Activated CD4-positive, alpha-beta T cell treated with anti-CD3 and anti-CD28 coated beads for 4 hours (primary cell): ENCODE data around the gene RBM47.
"Not testable (repeated sequence)": the region's sequence is repeated elsewhere in the genome, so short reads cannot be mapped to it uniquely, and the experiment has no call there.

Source experiments
- DNase-seq, 2 donors: peaks; one replicate each; pipeline ENCODE4 v3.0.0-alpha.2; 2020

RBM47 gene

DNA sequence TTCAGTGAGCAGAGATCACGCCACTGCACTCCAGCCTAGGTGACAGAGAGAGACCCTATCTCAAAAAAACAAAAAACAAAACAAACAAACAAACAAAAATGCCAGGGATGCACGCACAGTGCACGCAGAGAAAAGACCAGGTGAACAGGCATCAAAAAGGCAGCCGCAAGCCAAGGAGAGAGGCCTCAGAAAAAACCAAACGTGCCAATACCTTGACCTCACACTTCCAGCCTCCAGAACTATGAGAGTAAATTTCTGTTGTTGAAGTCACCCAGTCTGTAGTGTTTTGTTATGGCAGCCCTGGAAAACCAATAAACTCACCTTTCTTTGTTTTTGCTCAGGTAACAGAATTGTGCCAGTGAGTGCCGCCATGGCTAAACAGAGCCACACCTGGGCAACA lies 228.6 kb downstream of the RBM47 start:
- no peak for DNase-seq

GRCh38 chr4:40399578-40399977 lies 230.1 kb downstream of the RBM47 start:
- DNase-seq, result no peak

GRCh38 chr4:40395908-40396793 lies 233.5 kb downstream of the RBM47 start:
- DNase-seq, result no peak

DNA sequence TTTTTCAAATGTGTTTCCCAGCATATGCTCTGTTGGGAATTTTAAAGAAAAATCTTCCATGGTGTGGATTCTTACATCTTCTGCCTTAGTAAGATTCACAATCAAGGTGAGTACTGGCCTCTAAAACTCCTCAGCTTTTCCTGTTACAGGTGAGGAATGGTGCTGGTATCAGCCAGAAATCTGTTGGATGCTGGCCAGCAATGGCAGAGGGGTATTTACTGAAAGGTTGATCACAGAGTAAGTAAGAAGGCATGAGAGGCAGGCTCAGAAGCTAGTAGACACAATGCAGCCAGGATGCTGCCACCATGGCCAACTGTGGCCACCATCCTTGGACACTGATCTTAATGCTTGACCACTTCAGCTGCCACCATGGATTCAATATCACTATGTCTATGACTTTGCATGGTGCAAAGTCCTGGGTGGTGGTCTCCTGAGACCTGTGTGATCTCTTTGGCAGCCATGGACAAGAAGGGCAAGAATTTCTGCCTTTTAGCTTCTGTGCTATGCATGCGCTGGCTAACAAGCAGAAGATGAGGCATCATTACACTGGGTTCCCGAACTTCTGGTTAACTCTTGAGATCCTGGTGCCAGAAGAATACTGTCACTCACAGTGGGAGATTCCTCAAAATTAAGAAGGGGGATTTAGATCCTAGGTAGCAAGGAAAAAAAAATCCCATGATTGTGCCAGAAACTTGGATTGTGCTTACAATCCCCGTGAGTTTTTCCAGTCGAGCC lies 234.3 kb downstream of the RBM47 start:
- no peak for DNase-seq

DNA sequence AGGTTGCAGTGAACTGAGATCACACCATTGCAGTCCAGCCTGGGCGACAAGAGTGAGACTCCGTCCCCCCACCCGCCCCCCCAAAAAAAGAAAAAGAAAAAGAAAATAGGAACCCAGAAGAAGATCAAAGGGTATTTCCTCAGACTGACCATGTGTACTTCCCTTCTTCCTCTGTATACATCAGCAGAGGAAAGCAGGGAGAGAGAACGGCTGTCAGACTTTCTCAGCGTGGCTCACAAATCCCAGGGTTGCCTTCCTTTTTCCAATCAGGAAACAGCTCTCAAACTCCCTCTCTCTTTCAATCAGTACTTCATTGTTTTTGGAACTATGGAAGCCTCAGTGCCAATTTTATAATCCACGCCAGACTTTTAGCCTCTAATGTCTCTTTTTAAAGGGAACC lies 235.4 kb downstream of the RBM47 start:
- no peak for DNase-seq

- not testable (repeated sequence) for DNase-seq
Observed at GRCh38 chr4:40392241-40392640, 237.4 kb downstream of the RBM47 start.

DNA sequence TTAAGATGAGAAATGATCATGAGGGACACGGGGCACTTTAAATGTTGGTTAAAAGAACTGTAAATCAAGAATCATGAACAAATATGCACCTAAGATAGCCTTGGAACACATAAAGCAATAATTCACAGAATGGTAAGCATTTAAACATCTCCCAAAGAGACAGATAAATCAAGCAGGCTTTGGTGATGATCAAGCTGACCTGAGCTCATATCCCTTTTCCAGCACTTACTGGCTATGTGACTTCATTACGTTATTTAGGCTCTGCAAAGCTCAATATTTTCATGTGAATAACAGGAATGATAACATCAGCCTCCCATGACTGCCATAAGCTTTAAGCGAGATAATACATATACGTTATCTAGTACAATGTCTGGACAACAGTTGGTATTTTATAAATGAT lies 239.7 kb downstream of the RBM47 start:
- no peak for DNase-seq

DNA sequence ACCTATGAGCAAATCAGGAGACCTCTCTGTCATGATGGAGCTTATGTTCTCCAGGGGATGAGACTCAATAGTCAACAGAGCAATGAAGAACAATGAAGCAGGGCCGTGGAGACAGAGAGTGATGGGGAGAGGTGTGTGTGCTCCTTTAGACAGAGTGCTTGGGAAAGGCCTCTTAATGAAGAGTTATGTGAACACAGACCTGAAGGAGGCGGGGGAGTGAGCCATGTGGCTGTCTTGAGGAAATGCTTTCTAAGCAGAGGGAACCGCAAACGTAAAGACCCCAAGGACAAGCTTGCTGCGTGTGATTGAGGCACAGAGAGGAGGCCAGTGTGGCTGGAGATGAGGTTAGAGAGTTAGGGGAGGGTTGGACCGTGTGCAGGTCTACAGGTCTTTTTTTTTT lies 241.4 kb downstream of the RBM47 start:
- DNase-seq, result no peak

DNA sequence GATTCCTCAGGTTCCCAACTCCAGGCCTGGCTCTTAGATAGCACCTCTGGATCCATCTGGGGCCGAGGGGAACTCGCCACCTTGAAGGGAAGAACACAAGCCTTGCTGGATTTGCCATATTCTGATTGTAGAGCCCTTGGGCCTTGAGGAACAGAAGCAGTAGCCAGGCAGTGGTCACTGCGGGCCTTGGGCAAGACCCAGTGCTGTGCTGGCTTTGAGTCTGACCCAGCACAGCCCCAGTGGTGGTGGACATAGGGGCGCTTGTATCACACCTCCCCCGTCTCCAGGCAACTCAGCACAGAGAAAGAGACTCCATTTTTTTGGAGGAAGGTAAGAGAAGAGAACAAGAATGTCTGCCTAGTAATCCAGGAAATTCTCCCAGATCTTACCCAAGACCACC lies 249.0 kb downstream of the RBM47 start:
- DNase-seq, result no peak

- DNase-seq, result no peak
Observed at GRCh38 chr4:40379248-40379647, 250.4 kb downstream of the RBM47 start.

GRCh38 chr4:40378619-40379018 lies 251.0 kb downstream of the RBM47 start:
- DNase-seq, result no peak

GRCh38 chr4:40377512-40378365 lies 251.9 kb downstream of the RBM47 start:
- no peak for DNase-seq

DNA sequence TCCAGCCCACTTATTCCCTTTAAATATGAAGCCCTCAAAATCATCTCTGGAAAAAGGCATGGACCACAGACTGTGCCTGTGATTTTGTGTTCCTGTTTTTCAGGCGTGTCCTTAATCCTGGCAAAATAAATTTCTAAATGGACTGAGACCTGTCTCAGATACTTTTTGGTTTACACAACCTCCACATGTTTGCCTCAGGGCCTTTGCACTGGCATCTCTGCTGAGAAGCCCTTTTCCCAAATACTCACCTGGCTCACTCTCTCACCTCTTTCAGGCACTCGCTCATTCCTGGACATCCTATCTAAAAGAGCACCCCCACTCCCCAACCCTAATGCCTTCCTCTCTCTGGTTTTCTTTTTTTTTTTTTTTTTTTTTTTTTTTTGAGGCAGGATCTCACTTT lies 254.0 kb downstream of the RBM47 start:
- DNase-seq, result no peak

DNA sequence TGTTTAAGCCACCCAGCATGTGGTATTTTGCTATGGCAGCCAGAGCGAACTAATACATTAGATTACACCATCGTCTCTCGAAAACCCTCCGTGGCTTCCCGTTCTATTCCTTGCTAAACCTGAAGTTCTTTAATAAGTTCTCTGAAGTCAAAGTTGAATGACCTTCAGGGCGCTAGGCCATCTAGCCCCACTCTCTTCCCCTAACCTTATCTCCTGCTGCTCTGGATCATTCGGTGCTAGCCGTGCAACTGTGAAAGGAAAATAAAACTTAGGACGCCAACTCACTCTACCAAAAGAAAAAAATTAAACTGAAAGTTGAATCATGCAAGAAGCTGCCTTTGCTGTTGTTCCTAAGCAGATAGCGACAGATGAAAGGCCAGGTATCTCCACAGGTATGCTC lies 254.6 kb downstream of the RBM47 start:
- DNase-seq, result no peak

DNA sequence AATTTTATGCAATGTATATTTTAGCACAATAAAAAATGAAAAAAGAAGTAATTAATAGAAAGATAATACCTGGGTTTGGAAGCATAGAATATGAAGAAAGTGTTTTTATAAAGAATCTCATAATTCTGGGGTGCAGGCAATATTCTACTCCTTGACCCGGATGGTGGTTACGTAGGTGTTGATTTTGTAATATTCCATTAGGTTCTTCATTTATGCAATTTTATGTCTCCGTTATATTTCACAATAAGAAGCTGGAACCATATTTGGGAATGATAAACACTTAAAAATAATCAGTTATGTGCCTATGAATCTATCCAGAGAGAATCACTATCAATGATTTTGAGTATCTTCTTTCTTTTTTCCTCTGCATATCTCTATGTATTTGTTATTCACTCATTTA lies 256.0 kb downstream of the RBM47 start:
- DNase-seq, result no peak
